ENCODE results near the gene AGXT2. TPM values are rescaled to one million over a fixed set of nuclear protein-coding genes. Genes with fewer than 3 reads are reported as not detected.
A peak's percentile ranks its signal among the peaks of the same experiment; 100 is the strongest.
"Not testable (repeated sequence)": the region's sequence is repeated elsewhere in the genome, so short reads cannot be mapped to it uniquely, and the experiment has no call there.

Gene AGXT2
- total RNA-seq, 1 donor from 2014 or later = 50.8 TPM

- no peak for ATAC-seq
These were observed 69.7 kb downstream of the AGXT2 start for GRCh38 chr5:34977934-34978613.

GRCh38 chr5:34976347-34976746 is 71.4 kb downstream of the AGXT2 start:
- no peak for DNase-seq (ENCODE audit: low spot score)
- ATAC-seq = no peak

More at GRCh38 chr5:34977934-34978613, 69.7 kb downstream of the AGXT2 start:
- no peak for DNase-seq (ENCODE audit: low spot score)

GRCh38 chr5:34971655-34972054 is 76.1 kb downstream of the AGXT2 start:
- not testable (repeated sequence) for DNase-seq (ENCODE audit: low spot score); ATAC-seq

- DNase-seq (ENCODE audit: low spot score) (no peak), ATAC-seq (no peak)
These were observed 77.2 kb downstream of the AGXT2 start for GRCh38 chr5:34970552-34970951.

- DNase-seq (ENCODE audit: low spot score) (no peak), ATAC-seq (no peak)
These were observed 79.5 kb downstream of the AGXT2 start for GRCh38 chr5:34968258-34968657.

GRCh38 chr5:34967540-34967939 is 80.2 kb downstream of the AGXT2 start:
- ATAC-seq = no peak
- no peak for DNase-seq (ENCODE audit: low spot score)

- DNase-seq (ENCODE audit: low spot score) (no peak), ATAC-seq (no peak)
These were observed 88.4 kb downstream of the AGXT2 start for GRCh38 chr5:34959323-34959722.

- peak; percentile 93 for ATAC-seq
These were observed 89.7 kb downstream of the AGXT2 start for GRCh38 chr5:34957857-34958690.

GRCh38 chr5:34957321-34957720 is 90.4 kb downstream of the AGXT2 start:
- ATAC-seq (peak; percentile 69), DNase-seq (ENCODE audit: low spot score) (no peak)

More at GRCh38 chr5:34957857-34958690, 89.7 kb downstream of the AGXT2 start:
- no peak for DNase-seq (ENCODE audit: low spot score)

Other genes starting within 250 kb of the AGXT2 start
- gene TTC23L, start 208.8 kb downstream of the AGXT2 start, total RNA-seq = not detected
- 5.7 TPM for gene RAD1, start 132.4 kb downstream of the AGXT2 start, total RNA-seq
- gene BRIX1, start 132.2 kb downstream of the AGXT2 start, total RNA-seq = 4.6 TPM
- gene DNAJC21, start 118.4 kb downstream of the AGXT2 start, total RNA-seq = 18.5 TPM
- 11.9 TPM for gene PRLR, start 182.5 kb upstream of the AGXT2 start, total RNA-seq

Data from left lobe of liver (tissue), 2 donors.